ENCODE measurements around the gene PHACTR3.

GRCh38 chr20:59566631-59567524 is 37.5 kb upstream of the PHACTR3 start:
- TF ChIP-seq, protein P1, sequence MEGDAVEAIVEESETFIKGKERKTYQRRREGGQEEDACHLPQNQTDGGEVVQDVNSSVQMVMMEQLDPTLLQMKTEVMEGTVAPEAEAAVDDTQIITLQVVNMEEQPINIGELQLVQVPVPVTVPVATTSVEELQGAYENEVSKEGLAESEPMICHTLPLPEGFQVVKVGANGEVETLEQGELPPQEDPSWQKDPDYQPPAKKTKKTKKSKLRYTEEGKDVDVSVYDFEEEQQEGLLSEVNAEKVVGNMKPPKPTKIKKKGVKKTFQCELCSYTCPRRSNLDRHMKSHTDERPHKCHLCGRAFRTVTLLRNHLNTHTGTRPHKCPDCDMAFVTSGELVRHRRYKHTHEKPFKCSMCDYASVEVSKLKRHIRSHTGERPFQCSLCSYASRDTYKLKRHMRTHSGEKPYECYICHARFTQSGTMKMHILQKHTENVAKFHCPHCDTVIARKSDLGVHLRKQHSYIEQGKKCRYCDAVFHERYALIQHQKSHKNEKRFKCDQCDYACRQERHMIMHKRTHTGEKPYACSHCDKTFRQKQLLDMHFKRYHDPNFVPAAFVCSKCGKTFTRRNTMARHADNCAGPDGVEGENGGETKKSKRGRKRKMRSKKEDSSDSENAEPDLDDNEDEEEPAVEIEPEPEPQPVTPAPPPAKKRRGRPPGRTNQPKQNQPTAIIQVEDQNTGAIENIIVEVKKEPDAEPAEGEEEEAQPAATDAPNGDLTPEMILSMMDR (IDR thresholded peaks at IDR 0.05; ENCODE audit: low read depth, low read length, poor library complexity, severe bottlenecking), result no peak
- TF ChIP-seq EZH2phosphoT487 (IDR thresholded peaks at IDR 0.05; ENCODE audit: borderline replicate concordance, low read length), result no peak
